HCT116 (cell line): ENCODE results near the gene SETX.

ENCODE experiments used
- CEBPB ChIP-seq: IDR thresholded peaks from 2 replicates; pipeline ENCODE4 v1.6.1; 2012; ENCODE audit warnings: low read depth
- CTCF ChIP-seq, 3 experiments: fragments of 200-600 bp in 1 of 3; sonication (generic) in 1 of 3; IDR thresholded peaks in 2 of 3; conservative IDR thresholded peaks in 1 of 3; 2 replicates each; pipeline ENCODE4 v1.5.1; 2012 to 2017; ENCODE audit warnings: low read depth in 2 of 3, low read length in 2 of 3, antibody characterized with exemption in 1 of 3, borderline replicate concordance in 1 of 3, control low read depth in 1 of 3, mild to moderate bottlenecking in 1 of 3, mixed read lengths in 1 of 3, mixed run types in 1 of 3, moderate library complexity in 1 of 3; ENCODE audit not compliant: insufficient read depth in 1 of 3
- ELF1 ChIP-seq: IDR thresholded peaks from 2 replicates; pipeline ENCODE4 v1.6.1; 2012; ENCODE audit warnings: low read depth, borderline replicate concordance
- EZH2phosphoT487 ChIP-seq: fragments of 200-600 bp; IDR thresholded peaks from 2 replicates; pipeline ENCODE4 v1.6.1; 2018; ENCODE audit warnings: antibody characterized with exemption, borderline replicate concordance
- MAX ChIP-seq: IDR thresholded peaks from 2 replicates; pipeline ENCODE4 v1.6.1; 2012
- POLR2AphosphoS5 ChIP-seq: IDR thresholded peaks from 2 replicates; pipeline ENCODE4 v1.6.1; 2011; ENCODE audit warnings: mild to moderate bottlenecking, low read depth, low read length, moderate library complexity
- RAD21 ChIP-seq: IDR thresholded peaks from 2 replicates; pipeline ENCODE4 v1.6.1; 2012; ENCODE audit warnings: low read depth, mild to moderate bottlenecking
- REST ChIP-seq: IDR thresholded peaks from 2 replicates; pipeline ENCODE4 v1.6.1; 2012; ENCODE audit warnings: low read depth
- YY1 ChIP-seq: IDR thresholded peaks from 2 replicates; pipeline ENCODE4 v1.6.1; 2011; ENCODE audit warnings: low read length, low read depth, moderate library complexity, mild to moderate bottlenecking; ENCODE audit not compliant: insufficient replicate concordance; ENCODE audit errors: extremely low read depth
- ZBTB33 ChIP-seq: IDR thresholded peaks from 2 replicates; pipeline ENCODE4 v1.6.1; 2011; ENCODE audit warnings: mild to moderate bottlenecking, low read length, moderate library complexity; ENCODE audit not compliant: insufficient replicate concordance; ENCODE audit errors: extremely low read depth
- ZNF274 ChIP-seq: fragments of 200-500 bp; sonication (Bioruptor generic); IDR thresholded peaks from 2 replicates; pipeline ENCODE4 v1.6.1; 2014; ENCODE audit warnings: mild to moderate bottlenecking, low read depth, low read length, inconsistent platforms

GRCh38 chr9:132247942-132248341 lies 106.8 kb downstream of the SETX start:
- TF ChIP-seq CTCF (IDR thresholded peaks at IDR 0.05 in 2 of 3, conservative IDR thresholded peaks at IDR 0.05 in 1 of 3; ENCODE audit: borderline replicate concordance in 1 of 3, insufficient read depth in 1 of 3, low read depth in 2 of 3, low read length in 2 of 3) (no peak), MAX (no peak), POLR2AphosphoS5 (no peak), ZBTB33 (no peak), RAD21 (no peak), EZH2phosphoT487 (no peak), ZNF274 (no peak), REST (no peak), ELF1 (no peak), CEBPB (no peak), YY1 (no peak)
